Measurements from ENCODE around the gene FOXP3. TPM values are rescaled to one million over a fixed set of nuclear protein-coding genes. Genes with fewer than 3 reads are reported as not detected.

FOXP3 gene
- polyA plus RNA-seq, 3 donors = 0.70 to 1.00 (median 0.99) TPM

DNA sequence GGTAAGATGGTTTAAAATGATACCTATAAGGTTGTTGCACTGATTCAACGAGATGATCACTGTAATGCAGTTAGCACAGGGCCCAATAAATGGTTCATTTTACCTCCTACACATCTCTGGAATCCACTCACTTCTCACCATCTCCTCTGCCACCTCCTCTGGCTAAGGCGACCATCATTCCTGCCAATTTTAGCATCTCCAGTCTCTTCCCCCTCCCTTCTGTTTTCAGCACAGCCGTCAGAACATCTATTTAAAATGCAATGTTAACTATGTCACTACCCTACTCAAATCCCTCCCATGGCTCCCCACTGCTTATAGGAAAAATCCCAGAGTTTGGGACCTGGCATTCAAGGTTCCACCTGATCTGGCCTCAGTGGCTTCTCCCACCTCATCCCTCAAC lies 61.0 kb downstream of the FOXP3 start:
- DNase-seq (ENCODE audit: extremely low read depth in 1 of 11, low read depth in 9 of 11, low spot score in 4 of 11) = no peak

DNA sequence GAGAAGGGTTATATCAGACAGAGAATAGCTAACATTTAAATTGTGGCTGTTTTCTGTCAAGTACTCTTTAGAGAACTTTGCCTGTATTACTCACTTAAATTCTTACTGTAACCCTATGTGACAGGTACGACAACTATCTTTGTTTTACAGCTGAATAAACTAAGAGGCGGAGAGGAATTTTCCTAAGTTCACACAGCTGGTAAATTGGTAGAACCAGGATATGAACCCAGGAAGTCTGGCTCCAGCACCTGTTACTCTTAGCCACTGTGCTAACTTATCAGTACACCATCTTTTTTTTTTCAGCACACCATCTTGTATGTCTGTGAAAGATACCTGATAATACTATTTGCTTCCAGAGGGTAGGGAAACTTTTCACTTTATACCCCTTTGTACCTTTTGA lies 62.5 kb downstream of the FOXP3 start:
- no peak for DNase-seq (ENCODE audit: extremely low read depth in 1 of 11, low read depth in 9 of 11, low spot score in 4 of 11)

Other genes starting within 250 kb of the FOXP3 start
- 10 to 100 TPM; 26.1 to 39.3 (median 31.5) TPM for gene TFE3, start 221.4 kb downstream of the FOXP3 start, polyA plus RNA-seq (ENCODE audit: insufficient read length in 3 of 3)
- gene CCDC120, start 205.7 kb downstream of the FOXP3 start, polyA plus RNA-seq (ENCODE audit: insufficient read length in 3 of 3) = 10 to 100 TPM; 10.3 to 16.1 (median 12.0) TPM
- 10 to 100 TPM; 33.6 to 41.5 (median 38.6) TPM for gene PRAF2, start 190.7 kb downstream of the FOXP3 start, polyA plus RNA-seq (ENCODE audit: insufficient read length in 3 of 3)
- gene WDR45, start 184.8 kb downstream of the FOXP3 start, polyA plus RNA-seq (ENCODE audit: insufficient read length in 3 of 3) = 10 to 100 TPM; 54.0 to 64.7 (median 57.7) TPM
- gene GPKOW, start 141.0 kb downstream of the FOXP3 start, polyA plus RNA-seq (ENCODE audit: insufficient read length in 3 of 3) = 10 to 100 TPM; 20.4 to 25.6 (median 23.9) TPM
- gene MAGIX, start 102.0 kb downstream of the FOXP3 start, polyA plus RNA-seq (ENCODE audit: insufficient read length in 3 of 3) = 1 to 10 TPM; 2.7 to 6.9 (median 5.5) TPM
- 10 to 100 TPM; 27.6 to 36.7 (median 30.6) TPM for gene PLP2, start 92.8 kb downstream of the FOXP3 start, polyA plus RNA-seq (ENCODE audit: insufficient read length in 3 of 3)
- gene PRICKLE3, start 78.3 kb downstream of the FOXP3 start, polyA plus RNA-seq (ENCODE audit: insufficient read length in 3 of 3) = 1 to 10 TPM; 2.8 to 7.1 (median 4.5) TPM
- 1 to 10 TPM; 2.4 to 2.8 (median 2.8) TPM for gene SYP, start 64.5 kb downstream of the FOXP3 start, polyA plus RNA-seq (ENCODE audit: insufficient read length in 3 of 3)
- gene CACNA1F, start 31.4 kb downstream of the FOXP3 start, polyA plus RNA-seq (ENCODE audit: insufficient read length in 3 of 3) = under 1 TPM; 0.09 to 0.29 (median 0.25) TPM
- 10 to 100 TPM; 15.0 to 20.2 (median 19.5) TPM for gene CCDC22, start 29.2 kb downstream of the FOXP3 start, polyA plus RNA-seq (ENCODE audit: insufficient read length in 3 of 3)
- gene PPP1R3F, start 5.1 kb upstream of the FOXP3 start, polyA plus RNA-seq (ENCODE audit: insufficient read length in 3 of 3) = 10 to 100 TPM in 1 of 3 donors, 1 to 10 TPM in 2; 5.7 to 10.0 (median 7.1) TPM
- gene GAGE10, start 38.9 kb upstream of the FOXP3 start, polyA plus RNA-seq (ENCODE audit: insufficient read length in 3 of 3) = under 1 TPM in 1 of 3 donors, not detected in 2; 0.44 TPM
- not detected for gene GAGE12J, start 57.3 kb upstream of the FOXP3 start, polyA plus RNA-seq (ENCODE audit: insufficient read length in 3 of 3)
- gene GAGE13, start 66.9 kb upstream of the FOXP3 start, polyA plus RNA-seq (ENCODE audit: insufficient read length in 3 of 3) = not detected

All from renal cortex interstitium (tissue), 11 donors.